GM21367 (cell line): ENCODE data around the gene EPS8.

ENCODE experiments used
- ATAC-seq: cut with Tn5 transposase; IDR thresholded peaks from one replicate; pipeline ENCODE4 v1.9.1; 2021; ENCODE audit not compliant: unreplicated experiment

The EPS8 gene

GRCh38 chr12:15800278-15800677, 11.1 kb upstream of the EPS8 start:
- no peak for ATAC-seq

DNA sequence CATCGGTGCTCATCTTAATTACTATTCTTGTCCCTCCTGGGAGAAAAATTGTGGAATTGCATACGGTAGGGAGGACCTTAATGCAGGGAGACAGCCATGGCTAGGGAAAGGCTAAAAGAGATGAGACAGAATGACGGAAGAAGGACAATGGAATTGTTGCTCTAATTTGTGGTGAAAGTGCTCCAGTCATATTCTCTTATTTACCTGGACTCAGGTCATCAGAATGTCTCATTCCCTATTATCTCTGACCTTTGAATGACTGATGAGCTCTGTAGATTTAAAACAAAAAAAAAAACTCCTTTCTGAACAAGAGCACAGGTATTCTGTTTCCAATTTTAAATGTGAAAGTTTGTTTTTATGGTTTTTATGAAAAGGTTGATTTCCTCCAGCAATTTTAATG, 8.6 kb upstream of the EPS8 start:
- ATAC-seq: no peak

GRCh38 chr12:15796493-15797141, 7.4 kb upstream of the EPS8 start:
- ATAC-seq: no peak

DNA sequence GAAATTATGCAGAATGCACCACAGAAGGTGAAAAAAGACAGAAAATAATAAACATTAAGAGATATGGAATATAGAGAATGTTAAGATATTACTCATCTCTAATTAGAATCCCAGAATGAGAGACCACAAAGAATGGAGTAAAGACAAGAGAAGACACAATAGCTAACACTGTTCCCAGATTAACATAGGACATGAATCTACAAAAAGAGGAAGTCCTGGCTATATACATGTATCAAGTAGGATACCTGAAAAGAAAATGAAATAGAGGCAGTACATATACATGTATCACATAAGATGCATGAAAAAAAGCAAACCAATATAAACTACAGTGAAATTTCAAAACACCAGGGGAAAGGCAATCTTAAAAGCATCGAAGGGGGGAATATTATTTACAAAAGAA, 5.6 kb upstream of the EPS8 start:
- ATAC-seq: no peak

DNA sequence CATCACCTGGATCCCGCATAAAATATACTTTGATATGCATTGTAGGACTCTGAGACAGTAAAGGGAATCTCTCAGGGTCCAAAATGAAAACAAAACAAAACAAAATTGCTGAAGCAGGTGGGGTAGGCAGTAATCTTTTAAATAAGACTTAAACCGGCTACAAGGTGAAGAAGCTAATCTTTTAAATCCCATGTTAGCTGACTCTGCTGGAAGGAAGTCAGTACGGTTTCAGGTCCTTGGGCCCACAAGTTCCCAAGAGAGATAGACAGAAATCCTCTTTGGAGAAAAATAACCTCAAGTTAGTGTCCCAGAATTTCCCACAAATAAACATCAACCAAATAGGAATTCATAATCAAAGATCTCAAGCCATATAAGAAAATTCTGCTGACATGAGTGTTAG, 5.0 kb upstream of the EPS8 start:
- no peak for ATAC-seq

DNA sequence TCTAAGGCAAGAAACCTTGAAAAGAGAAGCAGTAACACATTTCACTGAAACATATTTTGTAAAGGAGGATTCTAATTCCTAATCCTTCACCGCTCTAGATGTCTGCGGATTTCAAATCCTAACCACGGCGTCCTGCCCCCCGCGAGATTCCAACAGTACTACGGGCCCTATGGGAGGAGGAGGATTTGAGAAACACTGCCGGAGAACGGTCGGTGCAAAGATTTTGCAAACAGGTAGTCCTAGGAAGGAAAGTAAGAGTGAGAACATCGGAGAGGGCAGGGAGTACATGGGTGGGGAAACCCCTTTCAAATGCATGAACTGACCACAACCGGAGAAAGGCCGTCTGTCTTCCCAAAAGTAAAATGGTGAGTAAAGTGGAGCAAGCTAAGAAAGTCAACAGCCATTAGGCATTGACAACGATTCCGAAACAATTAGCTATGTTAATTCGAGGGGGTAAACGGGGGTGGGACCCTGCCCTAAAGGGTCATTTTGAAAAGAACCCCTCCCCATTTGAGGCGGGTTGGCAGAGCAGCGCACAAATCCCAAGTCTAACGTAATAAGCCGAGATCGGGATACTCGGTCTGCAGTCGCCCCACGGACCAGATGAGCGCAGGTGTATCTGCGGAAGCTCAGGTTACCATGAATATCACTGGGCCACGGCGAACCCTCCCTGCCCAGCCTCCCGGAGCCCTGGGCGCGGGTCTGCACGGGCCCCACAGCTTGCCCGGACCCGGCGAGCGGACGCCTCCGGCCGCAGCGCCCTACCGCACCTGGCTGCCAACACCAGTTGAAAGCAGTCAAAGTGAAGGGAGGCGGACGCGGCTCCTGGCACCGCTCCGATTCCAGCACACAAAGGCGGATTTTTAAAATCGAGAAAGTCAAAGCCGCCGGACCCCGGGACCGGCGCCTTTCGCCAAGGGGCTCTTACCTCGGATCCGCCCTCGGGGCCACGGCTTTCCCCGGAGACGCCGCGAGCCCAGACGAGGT, 662 bp downstream of the EPS8 start:
- peak; percentile 39 for ATAC-seq

GRCh38 chr12:15787778-15788177, 1.4 kb downstream of the EPS8 start:
- no peak for ATAC-seq

DNA sequence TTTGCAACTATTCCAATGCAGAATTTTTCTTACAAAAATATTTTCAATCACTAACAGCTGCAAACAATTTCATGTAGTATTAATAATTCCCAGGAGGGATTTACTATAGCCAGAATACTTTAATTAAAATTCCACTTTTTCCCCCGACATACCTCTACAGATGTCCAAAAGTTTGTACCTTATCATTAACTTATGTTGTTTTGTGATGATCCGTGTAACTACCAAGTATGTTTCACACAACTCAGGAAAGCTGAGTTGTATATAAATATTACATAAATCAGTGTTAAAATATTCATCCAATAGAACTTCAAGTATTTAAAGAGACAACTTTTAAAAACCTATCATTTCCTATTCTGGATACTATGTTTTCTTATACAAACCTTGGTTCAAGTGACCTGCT, 2.4 kb downstream of the EPS8 start:
- ATAC-seq: no peak

- no peak for ATAC-seq
Observed at GRCh38 chr12:15783288-15783687, 5.9 kb downstream of the EPS8 start.

GRCh38 chr12:15782667-15783066, 6.5 kb downstream of the EPS8 start:
- no peak for ATAC-seq

DNA sequence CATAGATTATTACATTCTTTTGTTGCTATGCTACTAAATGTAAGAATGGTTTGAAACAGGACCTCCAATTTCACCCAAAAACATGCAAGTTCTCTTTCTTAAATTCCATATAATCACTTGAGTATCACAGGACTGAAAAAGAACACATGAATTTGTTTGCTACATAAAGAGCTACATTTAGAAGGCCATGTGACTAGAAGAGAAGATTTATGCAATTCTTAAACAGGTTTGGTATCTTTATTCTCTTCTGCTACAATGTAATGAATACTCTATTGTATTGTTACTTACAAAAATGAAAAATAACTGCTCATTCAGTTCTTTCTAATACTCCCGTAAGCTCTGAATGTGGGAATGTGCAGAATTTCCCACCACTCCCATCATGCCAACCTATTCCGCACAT, 9.3 kb downstream of the EPS8 start:
- no peak for ATAC-seq

DNA sequence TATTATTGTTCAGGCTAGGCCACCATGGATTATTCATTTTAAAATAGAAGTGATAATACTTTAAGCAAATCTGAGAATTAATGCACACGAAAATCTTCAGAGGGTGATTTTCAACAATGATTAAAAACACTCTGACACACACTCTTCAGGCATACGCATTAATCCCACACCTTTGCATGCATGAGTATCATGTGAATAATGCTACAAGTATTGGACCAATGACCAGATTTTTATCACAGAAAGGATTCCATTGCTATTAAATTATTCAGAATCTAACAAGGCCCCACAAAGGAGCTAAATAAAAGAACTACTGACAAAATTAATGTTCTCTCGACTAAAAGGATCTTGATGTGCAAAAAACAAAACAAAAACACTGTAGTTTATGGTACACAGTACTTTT, 11.1 kb downstream of the EPS8 start:
- ATAC-seq: no peak

DNA sequence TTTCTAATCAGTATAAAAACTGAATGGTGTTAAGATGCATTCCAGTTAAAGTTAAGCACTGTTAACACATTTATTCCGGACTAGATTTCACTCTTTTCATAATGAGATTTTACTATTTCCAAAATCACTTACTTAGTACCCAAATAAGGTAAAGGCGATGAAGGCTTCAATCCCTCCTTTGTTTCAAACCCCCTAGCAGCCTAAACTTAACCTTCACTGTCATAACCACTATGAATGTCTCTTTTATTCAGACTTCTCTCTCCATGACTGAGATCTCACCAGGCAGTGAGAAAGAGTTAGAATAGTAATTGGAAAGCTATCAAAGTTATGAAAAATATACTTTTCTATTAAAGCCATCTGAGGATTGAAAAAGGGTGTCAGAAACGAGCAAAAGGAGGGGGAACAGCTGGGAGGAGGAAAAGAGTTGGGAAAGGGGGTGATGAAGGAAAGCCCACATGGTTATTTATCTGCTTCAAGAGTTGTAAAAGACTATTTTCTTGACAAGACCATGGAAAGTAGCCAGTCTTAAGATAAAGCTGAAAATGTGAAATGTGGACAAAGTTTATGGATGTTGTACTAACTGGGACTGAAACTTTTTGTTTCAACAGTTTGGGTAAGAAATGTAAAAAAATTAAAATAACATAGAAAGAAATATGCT, 11.7 kb downstream of the EPS8 start:
- no peak for ATAC-seq

DNA sequence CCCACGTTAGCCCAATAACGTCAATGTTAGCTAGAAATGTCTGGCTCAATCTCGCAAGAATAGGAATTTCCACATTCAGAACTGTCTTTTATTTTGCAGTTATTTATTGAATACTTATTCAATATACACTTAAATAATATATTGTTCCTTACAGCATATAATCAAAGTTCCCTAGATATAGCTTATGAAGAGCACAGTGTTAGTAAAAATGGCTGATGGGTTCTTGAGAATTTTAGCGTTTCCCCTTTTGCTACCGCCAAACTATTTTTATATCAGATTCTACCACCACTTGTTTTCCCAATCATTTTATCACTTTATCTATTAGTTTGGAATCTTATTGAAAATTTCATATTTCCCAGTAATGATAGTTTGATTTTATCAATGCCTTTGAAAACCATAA, 12.7 kb downstream of the EPS8 start:
- ATAC-seq: no peak

DNA sequence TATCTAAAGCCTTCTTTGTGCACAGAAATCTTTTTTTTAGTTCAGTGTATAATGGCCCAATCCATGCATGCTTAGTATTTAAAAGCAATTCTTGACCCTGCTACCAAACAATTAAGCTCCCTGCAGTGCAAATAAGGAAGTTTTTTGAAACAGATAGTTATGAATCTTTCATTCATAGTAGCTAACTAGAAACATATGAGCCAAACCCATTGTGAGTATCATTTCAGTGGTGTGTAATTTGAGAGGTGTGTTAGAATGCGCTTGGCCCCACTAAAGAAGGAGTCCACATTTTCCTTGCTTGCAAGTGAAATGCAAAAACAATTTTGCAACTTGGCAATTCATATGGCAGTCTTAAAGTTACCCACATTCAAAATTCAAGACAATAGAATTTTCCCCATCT, 14.4 kb downstream of the EPS8 start:
- no peak for ATAC-seq

DNA sequence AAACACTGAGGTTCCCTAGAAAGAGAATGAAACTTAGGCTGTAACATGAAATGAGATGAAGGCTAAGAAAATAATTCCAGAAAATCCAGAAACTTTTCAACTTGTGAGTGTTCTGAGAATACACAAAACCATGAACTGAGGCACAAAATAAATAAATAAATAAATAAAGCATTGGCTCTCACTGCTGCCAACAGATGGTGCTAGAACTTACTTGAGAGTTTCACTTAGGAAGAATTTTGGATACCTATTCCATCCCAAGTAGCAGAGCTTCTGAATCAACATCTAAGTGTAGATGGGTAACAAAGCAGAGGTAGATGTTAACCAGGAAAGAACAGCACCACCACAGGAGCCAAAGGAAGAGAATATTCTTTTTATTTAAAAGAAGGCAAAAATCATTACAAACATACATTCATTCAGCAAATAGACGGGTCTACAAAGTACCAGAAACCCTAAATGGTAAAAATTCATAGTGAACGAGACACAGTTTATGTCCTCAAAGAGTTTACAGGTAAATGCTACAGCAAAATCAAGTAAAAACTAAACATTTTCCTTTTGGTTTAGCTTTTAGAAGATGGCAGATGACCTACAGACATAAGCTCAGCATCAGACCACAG, 16.7 kb downstream of the EPS8 start:
- no peak for ATAC-seq

GRCh38 chr12:15770581-15770980, 18.6 kb downstream of the EPS8 start:
- no peak for ATAC-seq

GRCh38 chr12:15770021-15770420, 19.2 kb downstream of the EPS8 start:
- ATAC-seq: no peak

DNA sequence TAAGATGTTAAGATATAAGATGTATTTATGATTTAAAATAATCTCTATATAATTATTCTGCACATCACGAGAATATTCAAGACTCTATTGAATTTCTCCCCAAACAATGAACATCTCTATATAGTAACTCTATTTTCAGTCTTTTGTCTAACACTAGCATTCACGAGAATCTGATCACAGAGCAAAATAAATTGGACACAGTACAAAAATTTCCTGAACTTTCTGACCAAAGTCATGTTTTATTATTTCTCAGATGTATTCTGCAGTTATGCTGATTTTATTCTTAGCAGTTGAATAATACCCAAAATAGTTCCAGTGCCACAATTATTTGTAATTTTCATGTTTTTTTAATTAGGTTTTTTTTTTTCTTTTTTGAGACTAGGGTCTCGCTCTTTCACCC, 19.6 kb downstream of the EPS8 start:
- ATAC-seq: no peak

- no peak for ATAC-seq
Observed at GRCh38 chr12:15767301-15767700, 21.9 kb downstream of the EPS8 start.

GRCh38 chr12:15763328-15763727, 25.9 kb downstream of the EPS8 start:
- ATAC-seq: no peak
